ENCODE results near the gene CNOT6.
"Not testable (repeated sequence)": the region's sequence is repeated elsewhere in the genome, so short reads cannot be mapped to it uniquely, and the experiment has no call there.

CNOT6 gene

GRCh38 chr5:180495991-180496741 lies 2.0 kb downstream of the CNOT6 start:
- H3K27ac ChIP-seq, result no peak overlapping the region
- TF ChIP-seq CTCF (conservative IDR thresholded peaks at IDR 0.05) (no peak), ZFX (IDR thresholded peaks at IDR 0.05) (no peak)

GRCh38 chr5:180496806-180497205 lies 2.6 kb downstream of the CNOT6 start:
- not testable (repeated sequence) for H3K27ac ChIP-seq

- not testable (repeated sequence) for H3K27ac ChIP-seq
Measured at GRCh38 chr5:180497865-180498264, 3.7 kb downstream of the CNOT6 start.

GRCh38 chr5:180498378-180498777 lies 4.2 kb downstream of the CNOT6 start:
- TF ChIP-seq CTCF (conservative IDR thresholded peaks at IDR 0.05) (no peak), ZFX (IDR thresholded peaks at IDR 0.05) (no peak)
- no peak overlapping the region for H3K27ac ChIP-seq

- TF ChIP-seq CTCF (conservative IDR thresholded peaks at IDR 0.05), result no peak
- TF ChIP-seq ZFX (IDR thresholded peaks at IDR 0.05), result no peak
- H3K27ac ChIP-seq, result no peak overlapping the region
Measured at GRCh38 chr5:180499684-180500083, 5.5 kb downstream of the CNOT6 start.

- peak; percentile 31 for TF ChIP-seq CTCF (conservative IDR thresholded peaks at IDR 0.05)
- H3K27ac ChIP-seq, result not testable (repeated sequence)
Measured at GRCh38 chr5:180500300-180500699, 6.1 kb downstream of the CNOT6 start.

GRCh38 chr5:180507661-180508060 lies 13.5 kb downstream of the CNOT6 start:
- TF ChIP-seq CTCF (conservative IDR thresholded peaks at IDR 0.05), result no peak
- TF ChIP-seq ZFX (IDR thresholded peaks at IDR 0.05), result no peak
- H3K27ac ChIP-seq, result no peak overlapping the region

GRCh38 chr5:180515294-180515693 lies 21.1 kb downstream of the CNOT6 start:
- H3K27ac ChIP-seq, result no peak overlapping the region
- no peak for TF ChIP-seq ZFX (IDR thresholded peaks at IDR 0.05)
- no peak for TF ChIP-seq CTCF (conservative IDR thresholded peaks at IDR 0.05)

GRCh38 chr5:180515974-180516373 lies 21.8 kb downstream of the CNOT6 start:
- H3K27ac ChIP-seq, result not testable (repeated sequence)
